Osteocyte (in vitro differentiated cells): ENCODE measurements around the gene SLAMF6. TPM values are rescaled to one million over a fixed set of nuclear protein-coding genes. Genes with fewer than 3 reads are reported as not detected.
"Not testable (repeated sequence)": the region's sequence is repeated elsewhere in the genome, so short reads cannot be mapped to it uniquely, and the experiment has no call there.

Experiments
- DNase-seq: peaks from one replicate; pipeline ENCODE4 v3.0.0; 2021; ENCODE audit warnings: mixed read lengths; ENCODE audit not compliant: unreplicated experiment; ENCODE audit errors: extremely low spot score
- H3K27ac Mint-ChIP-seq: one replicate; pipeline ENCODE4 v1.8.0; 2021; ENCODE audit warnings: mild to moderate bottlenecking, mixed read lengths; ENCODE audit not compliant: unreplicated experiment
- H3K27me3 Mint-ChIP-seq: one replicate; pipeline ENCODE4 v1.8.0; 2021; ENCODE audit warnings: mixed read lengths; ENCODE audit not compliant: unreplicated experiment
- H3K36me3 Mint-ChIP-seq: one replicate; pipeline ENCODE4 v1.8.0; 2021; ENCODE audit warnings: mixed read lengths; ENCODE audit not compliant: unreplicated experiment
- H3K4me1 Mint-ChIP-seq: one replicate; pipeline ENCODE4 v1.8.0; 2021; ENCODE audit warnings: mixed read lengths; ENCODE audit not compliant: unreplicated experiment
- H3K4me3 Mint-ChIP-seq: one replicate; pipeline ENCODE4 v1.8.0; 2021; ENCODE audit warnings: mild to moderate bottlenecking, moderate library complexity, mixed read lengths; ENCODE audit not compliant: unreplicated experiment
- H3K9me3 Mint-ChIP-seq: one replicate; pipeline ENCODE4 v1.8.0; 2021; ENCODE audit warnings: mixed read lengths; ENCODE audit not compliant: unreplicated experiment
- total RNA-seq: library from RNA; stranded (reverse); gene quantifications from 2 replicates; pipeline ENCODE4 v1.2.1, GENCODE V29; 2021
- TF ChIP-seq, protein P1 (sequence below): fragments of 200-600 bp; sonication (generic); IDR thresholded peaks from 2 replicates; pipeline ENCODE4 v1.5.0; 2021; ENCODE audit warnings: antibody characterized with exemption, mild to moderate bottlenecking, moderate library complexity

SLAMF6 gene
- total RNA-seq, 1 donor from 2014 or later, result not detected

DNA sequence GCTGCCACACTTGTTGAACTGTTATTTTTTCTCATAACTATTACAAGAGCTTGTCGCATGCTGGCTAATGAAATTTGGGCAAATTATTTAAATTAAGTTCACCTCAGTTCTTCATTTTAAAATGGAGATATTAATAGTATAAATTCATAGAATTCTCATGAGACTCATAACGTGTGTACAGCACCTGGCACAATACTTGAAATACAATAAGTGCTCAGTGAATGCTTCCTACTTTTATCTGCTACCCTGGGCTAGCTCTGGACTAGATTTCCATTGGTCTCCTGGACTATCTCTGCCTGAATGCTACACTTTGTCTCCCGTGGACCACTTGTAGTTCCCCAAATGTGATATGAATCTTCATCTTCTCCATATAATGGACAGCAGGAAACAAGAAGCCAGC lies 919 bp downstream of the SLAMF6 start:
- Mint-ChIP-seq H3K9me3 (peaks cover 8% of the 10 kb centered on the region), H3K4me1 (peaks cover 9% of the 10 kb centered on the region), H3K27me3 (peaks cover 3% of the 10 kb centered on the region), H3K4me3 (no peak overlapping the region), H3K36me3 (no peaks in the 10 kb centered on the region), H3K27ac (no peak overlapping the region)
- TF ChIP-seq, protein P1, sequence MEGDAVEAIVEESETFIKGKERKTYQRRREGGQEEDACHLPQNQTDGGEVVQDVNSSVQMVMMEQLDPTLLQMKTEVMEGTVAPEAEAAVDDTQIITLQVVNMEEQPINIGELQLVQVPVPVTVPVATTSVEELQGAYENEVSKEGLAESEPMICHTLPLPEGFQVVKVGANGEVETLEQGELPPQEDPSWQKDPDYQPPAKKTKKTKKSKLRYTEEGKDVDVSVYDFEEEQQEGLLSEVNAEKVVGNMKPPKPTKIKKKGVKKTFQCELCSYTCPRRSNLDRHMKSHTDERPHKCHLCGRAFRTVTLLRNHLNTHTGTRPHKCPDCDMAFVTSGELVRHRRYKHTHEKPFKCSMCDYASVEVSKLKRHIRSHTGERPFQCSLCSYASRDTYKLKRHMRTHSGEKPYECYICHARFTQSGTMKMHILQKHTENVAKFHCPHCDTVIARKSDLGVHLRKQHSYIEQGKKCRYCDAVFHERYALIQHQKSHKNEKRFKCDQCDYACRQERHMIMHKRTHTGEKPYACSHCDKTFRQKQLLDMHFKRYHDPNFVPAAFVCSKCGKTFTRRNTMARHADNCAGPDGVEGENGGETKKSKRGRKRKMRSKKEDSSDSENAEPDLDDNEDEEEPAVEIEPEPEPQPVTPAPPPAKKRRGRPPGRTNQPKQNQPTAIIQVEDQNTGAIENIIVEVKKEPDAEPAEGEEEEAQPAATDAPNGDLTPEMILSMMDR, result no peak
- no peak for DNase-seq

- H3K9me3 Mint-ChIP-seq, result peaks cover 8% of the 10 kb centered on the region
- H3K4me3 Mint-ChIP-seq, result no peak overlapping the region
- peaks cover 9% of the 10 kb centered on the region for H3K4me1 Mint-ChIP-seq
- no peak overlapping the region for H3K27ac Mint-ChIP-seq
- H3K36me3 Mint-ChIP-seq, result no peaks in the 10 kb centered on the region
- H3K27me3 Mint-ChIP-seq, result no peaks in the 10 kb centered on the region
- TF ChIP-seq, protein P1, result no peak
- DNase-seq, result no peak
These were observed 1.5 kb downstream of the SLAMF6 start for GRCh38 chr1:160521554-160521953.

DNA sequence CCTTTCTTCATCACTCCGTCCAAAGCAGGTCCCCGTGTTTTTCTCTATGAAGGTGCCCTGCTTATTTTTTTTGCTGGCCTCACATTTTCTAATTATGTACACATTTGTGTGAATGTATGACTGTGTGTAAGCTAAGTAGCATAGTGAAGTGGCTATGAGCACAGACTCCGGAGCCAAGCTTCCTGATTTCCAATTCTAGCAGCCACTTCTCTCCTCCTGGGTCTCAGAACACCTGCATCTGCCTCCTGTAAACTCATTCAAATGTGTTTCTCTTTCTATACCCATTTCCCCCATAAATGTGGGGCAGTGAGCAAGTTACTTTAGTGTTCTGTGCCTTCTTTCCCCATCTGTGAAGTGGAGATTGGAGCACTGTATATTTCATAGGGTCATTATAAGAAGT lies 2.1 kb downstream of the SLAMF6 start:
- H3K9me3 Mint-ChIP-seq, result peaks cover 8% of the 10 kb centered on the region
- no peaks in the 10 kb centered on the region for H3K36me3 Mint-ChIP-seq
- DNase-seq, result no peak
- no peak overlapping the region for H3K4me3 Mint-ChIP-seq
- H3K4me1 Mint-ChIP-seq, result peaks cover 9% of the 10 kb centered on the region
- no peaks in the 10 kb centered on the region for H3K27me3 Mint-ChIP-seq
- no peak overlapping the region for H3K27ac Mint-ChIP-seq
- TF ChIP-seq, protein P1, result no peak

DNA sequence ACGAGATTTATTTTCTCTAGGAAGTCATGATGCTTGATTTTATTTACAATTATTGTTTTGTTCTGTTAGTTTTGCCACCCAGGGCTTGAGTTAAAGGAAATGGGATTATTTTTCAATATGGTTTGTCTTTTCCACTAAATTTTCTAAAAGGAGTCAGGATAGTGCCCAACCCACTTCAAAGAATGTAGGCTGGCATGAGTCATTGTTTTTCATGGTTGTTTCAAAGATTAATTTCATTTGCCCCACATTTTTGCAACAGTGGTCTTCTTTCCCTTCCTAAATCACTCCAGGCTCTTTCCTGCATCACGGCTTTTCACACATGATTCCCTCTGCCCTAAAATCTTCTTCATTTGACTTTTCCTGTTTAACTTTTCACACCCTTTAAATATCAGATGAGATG lies 2.5 kb downstream of the SLAMF6 start:
- H3K27ac Mint-ChIP-seq, result no peak overlapping the region
- H3K27me3 Mint-ChIP-seq, result peaks cover 2% of the 10 kb centered on the region
- H3K4me3 Mint-ChIP-seq, result no peak overlapping the region
- peaks cover 8% of the 10 kb centered on the region for H3K9me3 Mint-ChIP-seq
- TF ChIP-seq, protein P1, result no peak
- DNase-seq, result no peak
- H3K4me1 Mint-ChIP-seq, result peaks cover 9% of the 10 kb centered on the region
- no peaks in the 10 kb centered on the region for H3K36me3 Mint-ChIP-seq

DNA sequence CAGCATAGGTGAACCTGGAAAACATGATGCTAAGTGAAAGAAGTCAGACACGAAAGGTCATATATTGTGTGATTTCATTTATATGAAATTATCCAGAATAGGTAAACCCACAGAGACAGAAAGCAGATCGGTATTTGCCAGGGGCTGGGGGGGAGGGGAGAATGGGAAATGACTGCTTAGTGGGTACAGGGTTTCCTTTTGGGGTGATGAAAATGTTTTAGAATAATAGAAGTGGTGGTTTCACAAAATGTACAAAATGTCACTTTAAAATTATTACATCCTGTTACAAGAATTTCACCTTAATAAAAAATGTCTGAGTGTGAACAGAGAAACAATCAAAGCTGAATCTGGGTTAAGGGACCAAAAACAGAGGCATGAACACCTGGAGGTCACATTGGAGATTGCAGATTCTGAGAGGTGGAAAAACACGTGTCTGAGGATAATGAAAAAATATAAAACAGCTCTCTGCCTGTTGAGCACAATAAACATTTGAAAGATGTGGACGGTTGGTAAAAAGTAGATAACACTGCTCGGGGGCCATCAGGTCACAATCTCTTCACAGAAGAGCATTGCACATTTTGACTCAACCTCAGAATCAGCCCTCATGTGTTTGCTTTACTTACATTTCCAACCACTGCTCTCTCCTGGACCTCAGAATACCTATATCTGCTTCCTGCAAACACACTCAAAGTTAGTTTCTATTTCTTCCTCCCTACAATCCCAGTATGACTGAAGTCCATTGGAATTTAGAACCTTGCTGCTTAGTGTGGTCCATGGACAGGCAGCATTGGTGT lies 3.2 kb downstream of the SLAMF6 start:
- Mint-ChIP-seq H3K27ac (no peak overlapping the region), H3K36me3 (no peaks in the 10 kb centered on the region), H3K27me3 (peaks cover 2% of the 10 kb centered on the region), H3K4me3 (no peak overlapping the region), H3K9me3 (peaks cover 6% of the 10 kb centered on the region), H3K4me1 (peaks cover 9% of the 10 kb centered on the region)
- TF ChIP-seq, protein P1, result no peak
- no peak for DNase-seq

DNA sequence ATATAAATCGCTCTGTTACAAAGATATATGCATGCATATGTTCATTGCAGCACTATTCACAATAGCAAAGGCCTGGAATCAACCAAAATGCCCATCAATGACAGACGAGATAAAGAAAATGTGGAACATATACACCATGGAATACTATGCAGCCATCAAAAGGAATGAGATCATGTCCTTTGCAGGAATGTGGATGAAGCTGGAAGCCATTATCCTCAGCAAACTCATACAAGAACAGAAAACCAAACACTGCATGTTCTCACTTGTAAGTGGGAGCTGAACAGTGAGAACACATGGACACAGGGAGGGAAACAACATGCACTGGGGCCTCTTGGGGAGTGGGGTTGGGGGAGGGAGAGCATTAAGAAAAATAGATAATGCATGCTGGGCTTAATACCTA lies 5.5 kb downstream of the SLAMF6 start:
- H3K36me3 Mint-ChIP-seq, DNase-seq, H3K4me1 Mint-ChIP-seq, H3K27ac Mint-ChIP-seq, H3K27me3 Mint-ChIP-seq, H3K9me3 Mint-ChIP-seq, H3K4me3 Mint-ChIP-seq: not testable (repeated sequence)

DNA sequence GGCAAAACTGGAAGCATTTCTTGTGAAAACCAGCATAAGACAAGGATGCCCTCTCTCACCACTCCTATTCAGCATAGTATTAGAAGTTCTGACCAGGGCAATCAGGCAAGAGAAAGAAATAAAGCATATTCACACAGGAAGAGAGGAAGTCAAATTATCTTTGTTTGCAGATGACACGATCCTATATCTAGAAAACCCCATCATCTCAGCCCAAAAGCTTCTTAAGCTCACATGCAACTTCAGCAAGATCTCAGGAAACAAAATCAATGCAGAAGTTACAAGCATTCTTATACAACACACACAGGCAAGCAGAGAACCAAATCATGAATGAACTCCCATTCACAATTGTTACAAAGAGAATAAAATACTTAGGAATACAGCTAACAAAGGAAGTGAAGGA lies 7.1 kb downstream of the SLAMF6 start:
- H3K4me3 Mint-ChIP-seq, H3K36me3 Mint-ChIP-seq, H3K27ac Mint-ChIP-seq, H3K27me3 Mint-ChIP-seq, H3K4me1 Mint-ChIP-seq, H3K9me3 Mint-ChIP-seq, DNase-seq: not testable (repeated sequence)
